NB4 (cell line): ENCODE data around the gene TUBB4B.

Experiments used
- DNase-seq: peaks from one replicate; pipeline ENCODE4 v3.0.0; 2010; ENCODE audit warnings: low read depth
- H3K4me3 ChIP-seq: one replicate; pipeline ENCODE4 v1.5.1; 2011; ENCODE audit warnings: mild to moderate bottlenecking, low read depth, low read length, moderate library complexity
- CTCF ChIP-seq: IDR thresholded peaks from one replicate; pipeline ENCODE4 v1.5.1; 2012; ENCODE audit warnings: low read depth, low read length
- MAX ChIP-seq: IDR thresholded peaks from 2 replicates; pipeline ENCODE4 v1.6.1; 2011; ENCODE audit warnings: low read depth, low read length
- MYC ChIP-seq: IDR thresholded peaks from 2 replicates; pipeline ENCODE4 v1.6.1; 2011; ENCODE audit warnings: low read depth, low read length
- POLR2A ChIP-seq: IDR thresholded peaks from 2 replicates; pipeline ENCODE4 v1.6.1; 2011; ENCODE audit warnings: mild to moderate bottlenecking; ENCODE audit not compliant: insufficient read length; ENCODE audit errors: extremely low read depth

The TUBB4B gene

DNA sequence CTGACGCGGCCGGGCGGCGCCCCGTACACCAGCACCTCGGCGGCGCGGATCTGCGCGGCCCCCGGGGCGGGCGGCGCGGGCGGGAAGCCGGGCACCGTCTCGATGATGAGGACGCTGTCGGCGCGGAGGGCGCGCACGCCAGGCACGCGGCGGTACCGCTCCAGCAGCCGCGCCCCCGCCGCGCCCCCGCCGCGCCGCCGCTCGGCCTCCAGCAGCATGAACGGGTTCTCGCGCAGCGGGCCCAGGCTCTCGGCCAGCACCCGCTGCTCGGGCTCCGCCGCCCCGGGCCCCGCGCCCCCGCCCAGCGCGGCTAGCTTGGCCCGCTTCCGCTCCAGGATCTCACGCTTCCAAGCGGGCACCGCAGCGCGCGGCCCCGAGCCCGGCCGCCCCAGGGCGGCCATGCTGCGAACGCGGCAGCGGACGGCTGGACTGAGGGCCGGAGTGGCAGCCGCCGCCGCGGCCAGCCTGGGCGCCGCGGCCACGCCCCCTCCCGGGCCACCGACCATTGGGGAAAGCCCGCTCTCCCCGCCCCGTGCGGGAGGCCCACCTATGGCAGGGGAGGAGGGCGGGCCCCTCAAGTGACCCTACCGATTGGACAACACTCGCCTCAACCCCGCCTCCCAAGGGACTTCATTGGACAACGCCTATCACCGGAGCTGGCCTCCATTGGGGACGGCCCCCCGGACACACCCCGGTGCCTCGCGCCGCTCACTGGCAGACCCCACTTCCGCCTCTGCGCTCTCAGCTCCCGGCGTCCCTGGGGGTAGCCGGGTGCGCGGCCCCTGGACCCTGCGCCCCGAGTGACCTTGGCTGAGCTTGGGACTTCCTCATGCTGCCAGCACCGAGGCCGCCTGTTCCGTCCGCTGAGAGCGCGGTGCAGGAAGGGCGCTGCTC, 40.5 kb upstream of the TUBB4B start, which contains the start of gene TPRN:
Gene TPRN (minus strand): TSS at position 431 of the 894 bp plus-strand sequence. CDS start 30 bp downstream, at position 401.
- DNase-seq: peak; percentile 100
- peak within 1 kb of the TSS; percentile 57 for H3K4me3 ChIP-seq
- TF ChIP-seq MYC (peak; percentile 68; the same call in 1 of the 2 replicates), MAX (peak; percentile 41), POLR2A (peak; percentile 80), CTCF (no peak)

- DNase-seq: no peak
- TF ChIP-seq MYC (no peak), POLR2A (no peak), CTCF (no peak), MAX (no peak)
- peak overlapping the region; percentile 57 for H3K4me3 ChIP-seq
Measured at GRCh38 chr9:137201205-137201868, 39.8 kb upstream of the TUBB4B start.

GRCh38 chr9:137202966-137203365, 38.1 kb upstream of the TUBB4B start:
- no peak for TF ChIP-seq CTCF
- TF ChIP-seq MYC: no peak
- no peak for TF ChIP-seq MAX
- TF ChIP-seq POLR2A: no peak
- no peak overlapping the region for H3K4me3 ChIP-seq
- DNase-seq: no peak

- TF ChIP-seq CTCF (no peak), POLR2A (no peak), MYC (no peak), MAX (no peak)
- peak overlapping the region; percentile 99 for H3K4me3 ChIP-seq
- DNase-seq: no peak
Measured at GRCh38 chr9:137204731-137205125, 36.4 kb upstream of the TUBB4B start.

- H3K4me3 ChIP-seq: peak within 1 kb of the TSS; percentile 99
- no peak for TF ChIP-seq CTCF
- TF ChIP-seq MAX: peak; percentile 55; the same call in 1 of the 2 replicates
- TF ChIP-seq POLR2A: peak; percentile 43
- peak; percentile 88 for TF ChIP-seq MYC
- DNase-seq: peak; percentile 89
Measured at GRCh38 chr9:137205126-137206069, 35.7 kb upstream of the TUBB4B start, which contains the start of the genes NDOR1 and TMEM203. Gene NDOR1, plus strand, starts transcription at chr9:137205700. Its CDS starts 78 bp downstream, at chr9:137205778. Gene TMEM203, minus strand, starts transcription at chr9:137205648. Its CDS starts 234 bp downstream, at chr9:137205414.
